GM18873 (cell line): ENCODE data around the gene PSORS1C1.

Experiments
- ATAC-seq: cut with Tn5 transposase; IDR thresholded peaks from one replicate; pipeline ENCODE4 v1.9.1; 2021; ENCODE audit warnings: mild to moderate bottlenecking, moderate library complexity, moderate number of reproducible peaks; ENCODE audit not compliant: unreplicated experiment, low FRiP score

PSORS1C1 gene

DNA sequence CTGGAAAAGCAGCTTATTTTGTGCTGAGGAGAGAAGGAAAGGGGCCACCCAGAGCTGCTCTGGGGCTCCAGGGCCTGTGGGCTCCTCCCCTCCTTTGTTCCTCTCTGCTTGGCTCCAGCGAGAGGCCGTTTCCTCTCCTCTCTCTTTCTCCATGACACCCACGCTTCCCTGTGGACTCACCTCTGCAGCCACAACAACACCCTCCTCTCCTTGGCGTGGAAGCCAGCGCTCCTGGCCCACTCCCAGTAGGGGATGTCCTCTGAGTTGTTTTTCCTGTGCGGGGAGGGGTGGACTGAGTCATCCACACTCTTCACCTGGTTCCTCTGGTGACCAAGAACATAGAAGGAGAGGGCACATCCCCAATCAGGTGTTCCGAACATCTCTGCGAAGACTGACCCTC is 10.6 kb downstream of the PSORS1C1 start:
- ATAC-seq: no peak

DNA sequence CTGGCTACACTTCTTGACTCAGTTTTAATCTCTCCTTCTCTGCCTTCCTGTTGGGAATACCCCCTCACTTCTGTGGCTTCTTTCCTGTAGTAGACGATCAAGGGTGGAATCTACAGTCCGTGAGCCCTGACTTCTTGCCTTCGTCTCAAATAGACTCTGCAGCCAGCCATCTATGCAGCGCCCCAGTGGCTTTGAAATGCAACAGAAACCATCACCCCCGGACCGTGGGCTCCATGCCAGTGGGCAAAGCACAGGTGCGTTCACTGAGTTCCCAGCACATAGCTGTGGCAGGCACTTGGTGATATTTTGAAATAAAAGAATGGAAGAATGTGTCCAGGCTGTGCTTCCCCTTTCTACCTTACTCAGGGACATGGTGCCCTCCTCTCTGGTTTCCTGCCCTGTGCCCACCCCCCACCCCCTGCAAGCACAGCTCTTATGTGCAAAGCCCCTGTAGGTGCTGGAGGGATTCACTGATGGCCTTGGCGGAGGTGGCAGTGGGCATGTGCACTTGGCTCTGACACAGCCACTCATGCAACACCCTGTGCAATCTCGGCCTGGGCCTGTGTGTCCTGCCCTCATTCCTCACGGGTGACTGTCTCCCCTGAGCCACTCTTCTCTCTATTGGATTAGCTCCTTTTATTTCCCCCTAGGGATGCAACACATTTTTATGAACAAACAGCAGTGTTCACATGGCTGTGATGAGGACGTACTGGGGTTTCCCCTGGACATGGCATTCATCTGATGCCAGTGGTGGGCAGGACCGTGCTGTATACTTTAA is 11.2 kb downstream of the PSORS1C1 start:
- ATAC-seq: no peak

DNA sequence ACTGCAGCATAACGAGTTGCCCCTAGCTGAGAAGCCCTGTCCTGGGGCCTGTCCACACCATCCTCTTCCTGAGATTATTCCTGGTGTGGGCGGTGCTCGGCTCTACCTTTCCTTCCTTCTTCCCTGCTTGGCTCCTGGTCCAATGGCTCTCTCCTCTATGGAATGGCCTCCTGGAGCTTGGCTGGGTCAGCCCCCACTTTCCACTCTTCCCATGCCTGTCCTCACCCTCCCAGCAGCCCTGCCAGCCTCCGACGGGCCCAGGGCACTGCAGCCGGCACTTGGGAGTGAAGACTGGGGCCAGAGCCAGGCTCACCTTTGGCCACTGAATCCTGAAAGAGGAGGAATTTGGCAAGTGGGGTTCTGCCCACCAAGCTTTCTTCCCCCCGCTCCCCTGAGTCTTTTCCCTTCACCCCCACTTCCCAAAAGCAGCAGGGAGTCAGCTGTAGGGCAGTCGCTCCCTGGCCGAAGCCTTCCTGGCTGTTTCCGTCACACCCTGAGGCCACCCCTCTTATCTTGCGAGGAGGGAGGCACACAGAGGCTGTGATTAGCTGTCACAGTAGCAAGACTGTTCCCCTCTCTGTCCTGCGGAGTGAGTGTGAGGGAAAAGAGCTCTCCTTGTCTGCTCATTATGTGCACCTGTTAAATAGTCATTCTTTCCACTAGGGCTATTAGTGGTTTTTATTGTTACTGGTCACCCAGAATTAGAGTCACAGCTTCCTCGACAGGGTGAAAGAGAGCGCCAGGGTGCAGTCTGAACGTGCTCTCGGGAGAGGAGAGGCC is 12.0 kb downstream of the PSORS1C1 start:
- ATAC-seq: no peak

DNA sequence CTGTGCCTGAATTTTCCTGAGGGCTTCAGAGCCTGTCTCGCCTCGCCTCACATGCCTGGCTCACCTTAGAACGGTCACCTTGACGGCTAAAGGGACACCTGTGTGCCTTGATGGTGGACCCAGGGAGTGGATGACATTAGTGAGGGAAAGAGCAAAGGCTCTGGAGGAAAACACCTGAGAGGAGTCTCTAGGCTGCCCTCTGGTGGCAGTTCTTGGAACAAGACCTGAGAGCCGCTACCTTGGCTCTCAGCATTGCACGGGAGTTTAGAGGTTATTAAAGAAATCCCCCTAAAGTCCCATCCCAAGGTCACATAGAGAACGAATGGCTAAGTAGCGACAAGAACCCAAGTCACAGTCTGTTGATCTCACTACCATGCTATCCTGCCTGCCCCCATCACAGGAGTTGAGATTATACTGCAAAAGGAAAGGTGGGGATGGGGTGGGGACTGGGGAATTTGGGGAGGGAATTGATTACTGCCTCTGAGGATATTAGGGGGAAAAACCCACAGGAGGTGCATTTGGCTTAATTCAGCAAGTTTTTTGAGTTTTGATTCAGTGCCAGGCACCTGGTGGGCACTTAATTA is 13.6 kb downstream of the PSORS1C1 start:
- ATAC-seq: no peak

DNA sequence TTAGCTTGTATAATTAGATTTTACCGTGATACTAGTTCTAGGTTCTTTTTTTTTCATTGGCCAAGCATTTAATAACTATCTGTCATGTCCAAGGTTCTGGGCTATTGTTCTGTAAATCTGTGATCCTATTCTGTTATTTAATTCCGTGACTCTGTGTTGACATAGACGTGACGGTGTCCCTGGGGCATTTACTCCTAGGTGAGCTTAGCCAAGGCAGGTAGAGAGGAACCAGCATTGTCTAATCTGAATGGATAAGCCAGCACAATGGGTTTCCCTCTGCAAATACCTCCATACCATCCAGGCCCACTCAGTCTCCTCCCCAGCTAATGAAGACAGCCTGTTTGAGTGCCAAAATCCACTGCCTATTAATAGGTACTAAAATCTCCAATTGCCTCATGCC is 14.5 kb downstream of the PSORS1C1 start:
- no peak for ATAC-seq

DNA sequence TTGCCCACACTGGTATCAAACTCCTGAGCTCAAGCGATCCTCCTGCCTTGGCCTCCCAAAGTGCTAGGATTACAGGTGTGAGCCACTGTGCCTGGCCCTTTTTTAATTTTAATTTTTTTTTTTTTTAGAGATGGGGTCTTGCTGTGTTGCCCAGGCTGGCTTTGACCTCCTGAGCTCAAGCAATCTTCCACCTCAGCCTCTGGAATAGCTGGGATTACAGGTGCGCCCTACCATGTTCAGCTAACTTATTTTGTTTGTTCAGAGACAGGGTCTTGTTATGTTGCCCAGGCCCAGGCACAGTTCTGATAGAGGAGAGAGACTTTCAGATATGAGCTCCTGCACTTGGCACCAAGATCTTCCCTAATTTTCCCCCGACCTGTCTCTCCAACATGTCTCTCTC is 16.2 kb downstream of the PSORS1C1 start:
- ATAC-seq: no peak

DNA sequence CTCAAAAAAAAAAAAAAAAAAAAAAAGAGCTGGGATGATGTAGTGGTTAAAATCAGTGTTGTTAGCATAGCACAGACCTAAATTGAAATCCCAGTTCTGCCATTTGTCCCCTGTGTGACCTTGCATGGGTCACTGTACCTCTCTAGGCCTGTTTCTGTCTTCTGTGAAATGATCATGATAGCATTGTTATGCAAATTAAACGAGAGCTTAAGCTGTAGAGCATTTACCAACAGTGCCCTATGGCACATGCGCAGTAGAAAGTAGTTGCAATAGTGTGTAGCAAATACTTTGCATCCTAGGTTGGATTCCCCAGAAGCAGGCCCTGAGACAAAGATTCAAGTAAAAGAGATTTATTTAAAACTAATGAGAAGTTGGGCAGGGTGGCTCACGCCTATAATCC is 17.0 kb downstream of the PSORS1C1 start:
- ATAC-seq: no peak

DNA sequence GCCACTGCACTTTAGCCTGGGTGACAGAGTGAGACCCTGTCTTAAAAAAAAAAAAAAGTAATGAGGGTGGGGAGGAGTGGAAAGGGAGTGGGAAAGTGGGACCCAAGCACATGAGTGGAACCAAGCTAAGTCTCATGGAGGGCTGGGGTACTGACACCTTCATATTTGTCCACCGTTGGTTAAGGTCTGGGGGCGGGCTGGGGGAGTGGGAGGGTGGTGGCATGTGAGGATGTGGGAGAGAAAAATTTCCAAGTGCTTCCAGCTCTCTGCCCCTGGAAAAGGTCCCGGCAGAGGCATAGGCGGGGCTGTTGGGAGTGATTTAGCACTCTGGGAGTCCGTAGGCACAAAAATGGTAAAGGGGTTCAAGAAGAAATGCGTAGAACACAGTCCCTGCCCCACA is 18.2 kb downstream of the PSORS1C1 start:
- ATAC-seq: no peak

DNA sequence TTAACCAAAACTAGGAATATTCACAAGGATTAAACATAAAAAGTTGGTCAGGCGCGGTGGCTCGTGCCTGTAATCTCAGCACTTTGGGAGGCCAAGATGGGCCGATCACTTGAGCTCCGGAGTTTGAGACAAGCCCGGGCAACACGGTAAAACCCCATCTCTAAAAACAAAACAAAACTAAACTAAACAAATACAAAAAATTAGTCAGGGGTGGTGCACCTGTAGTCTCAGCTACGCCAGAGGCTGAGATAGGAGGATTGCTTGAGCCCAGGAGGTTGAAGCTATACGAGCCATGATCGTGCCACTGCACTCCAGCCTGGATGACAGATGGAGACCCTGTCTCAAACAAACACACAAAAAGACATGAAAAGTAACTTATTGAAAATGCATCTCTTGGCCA is 21.1 kb downstream of the PSORS1C1 start:
- ATAC-seq: no peak

DNA sequence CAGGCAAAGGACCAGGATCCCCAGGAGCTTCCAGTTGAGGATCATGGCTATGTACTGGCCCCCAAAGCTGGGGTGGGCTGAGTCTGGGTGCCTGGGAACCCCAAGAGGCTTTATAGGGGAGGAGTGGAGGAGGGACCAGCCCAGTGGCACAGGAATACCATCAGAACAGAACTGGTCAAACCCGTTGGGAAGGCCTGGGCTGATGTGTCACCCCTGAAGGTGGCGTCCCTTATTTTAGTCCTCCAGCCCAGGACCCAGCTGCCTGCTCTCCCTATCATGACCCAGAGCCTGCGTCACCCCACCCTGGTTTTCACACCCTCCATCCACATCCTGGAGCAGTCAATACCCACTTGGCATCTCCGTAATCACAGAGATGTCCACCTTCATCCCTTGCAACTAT is 24.4 kb downstream of the PSORS1C1 start, which contains the start of gene PSORS1C2:
Gene PSORS1C2 (minus strand): TSS at position 85 of the 400 bp plus-strand sequence. CDS start 40 bp downstream, at position 45.
- no peak for ATAC-seq

DNA sequence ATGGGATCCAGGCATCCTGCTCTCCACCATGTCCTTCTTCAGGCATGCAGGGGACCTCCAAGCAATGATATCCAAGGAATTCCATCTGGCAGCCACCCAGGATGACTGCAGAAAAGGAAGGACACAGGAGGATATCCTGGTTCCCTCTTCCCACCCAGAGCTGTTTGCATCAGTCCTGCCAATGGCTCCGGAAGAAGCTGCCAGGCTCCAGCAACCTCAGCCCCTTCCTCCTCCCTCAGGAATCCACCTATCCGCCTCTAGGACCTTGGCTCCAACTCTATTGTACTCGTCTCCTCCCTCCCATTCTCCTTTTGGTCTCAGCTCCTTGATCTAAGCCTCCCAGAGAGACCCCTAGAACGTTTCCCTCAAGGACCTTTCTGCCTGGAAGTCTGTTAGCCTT is 25.0 kb downstream of the PSORS1C1 start:
- ATAC-seq: no peak

DNA sequence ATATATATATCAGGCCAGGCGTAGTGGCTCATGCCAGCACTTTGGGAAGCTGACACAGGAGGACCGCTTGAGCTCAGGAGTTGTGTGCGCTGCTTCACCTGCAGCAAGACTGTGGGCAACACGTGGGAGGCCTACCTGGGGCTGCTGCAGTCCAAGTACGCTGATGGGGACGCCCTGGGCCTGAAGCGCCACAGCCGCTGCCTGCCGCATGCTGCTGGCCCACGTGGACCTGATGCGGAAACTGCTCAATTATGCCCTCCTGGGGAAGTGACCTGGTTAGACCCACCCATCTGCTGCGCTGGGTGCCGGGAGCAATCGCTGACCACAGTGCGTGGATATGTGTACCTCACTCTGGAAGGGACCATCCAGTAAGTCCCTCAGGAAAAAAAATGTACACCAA is 26.0 kb downstream of the PSORS1C1 start:
- no peak for ATAC-seq

DNA sequence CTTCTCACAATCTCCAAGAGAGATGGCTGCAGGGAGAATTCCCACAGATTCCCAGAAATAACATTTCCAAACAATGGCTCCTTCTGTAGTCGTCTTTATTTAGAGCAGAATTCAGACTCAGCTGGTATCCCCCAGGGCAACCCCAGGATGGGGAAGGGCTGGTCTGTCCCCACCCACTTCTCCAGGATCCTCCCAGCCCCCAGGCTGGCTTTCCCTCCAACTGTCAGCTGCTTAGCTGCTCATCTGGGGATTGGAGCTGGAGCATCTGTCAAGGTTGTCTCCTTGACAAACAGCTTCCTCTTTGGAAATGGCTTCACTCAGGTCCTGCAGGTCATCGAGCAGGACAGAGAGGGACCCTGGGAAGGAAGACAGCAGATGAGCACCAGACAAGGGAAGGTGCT is 27.8 kb downstream of the PSORS1C1 start:
- ATAC-seq: no peak

DNA sequence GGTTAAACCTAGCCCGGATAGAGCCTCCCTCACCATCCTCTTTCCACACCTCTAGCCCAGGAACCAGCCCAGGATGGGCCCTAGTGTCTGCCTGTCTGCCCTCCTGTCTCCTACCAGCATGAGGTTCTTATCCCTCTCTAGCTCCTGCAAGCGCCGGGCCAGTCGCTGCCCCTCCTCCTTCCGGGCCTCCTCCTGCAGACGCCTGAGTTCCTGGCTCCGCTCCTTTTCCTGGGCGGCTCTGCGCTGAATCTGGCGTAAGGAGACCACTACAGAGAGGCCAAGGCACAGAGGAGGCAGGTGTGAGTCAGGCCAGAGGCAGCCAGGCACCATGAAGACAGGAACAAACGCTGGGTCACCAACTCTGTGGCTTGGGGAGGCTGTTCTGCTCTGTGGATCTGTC is 28.5 kb downstream of the PSORS1C1 start:
- ATAC-seq: no peak

DNA sequence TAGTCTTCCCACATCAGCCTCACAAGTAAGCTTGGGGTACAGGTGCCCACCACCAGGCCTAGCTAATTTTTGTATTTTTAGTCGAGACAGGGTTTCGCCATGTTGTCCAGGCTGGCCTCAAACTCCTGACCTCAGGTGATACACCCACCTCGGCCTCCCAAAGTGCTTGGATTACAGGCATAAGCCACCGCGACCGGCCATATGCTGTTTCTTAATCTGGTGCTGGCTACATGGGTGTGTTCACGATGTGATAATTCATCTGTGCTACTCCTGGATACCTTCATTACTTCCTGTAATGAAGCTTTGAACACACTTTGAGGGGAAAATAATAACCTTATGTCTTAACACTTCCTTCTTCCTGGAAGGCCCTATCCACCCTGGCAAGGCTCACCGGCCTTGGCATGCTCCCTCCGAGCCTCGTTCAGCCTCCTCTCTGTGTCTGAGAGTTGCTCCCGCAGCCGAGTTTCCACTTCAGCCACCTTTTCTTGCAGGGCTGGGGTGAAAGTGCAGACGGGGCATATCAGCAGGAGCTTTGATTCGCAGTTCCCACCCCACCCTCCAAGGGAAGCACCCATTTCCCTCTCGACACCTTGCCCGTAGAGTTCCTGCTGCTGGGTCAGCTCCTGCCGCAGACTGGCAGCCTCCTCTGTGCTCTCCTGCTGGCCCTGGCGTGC is 29.8 kb downstream of the PSORS1C1 start:
- ATAC-seq: no peak

DNA sequence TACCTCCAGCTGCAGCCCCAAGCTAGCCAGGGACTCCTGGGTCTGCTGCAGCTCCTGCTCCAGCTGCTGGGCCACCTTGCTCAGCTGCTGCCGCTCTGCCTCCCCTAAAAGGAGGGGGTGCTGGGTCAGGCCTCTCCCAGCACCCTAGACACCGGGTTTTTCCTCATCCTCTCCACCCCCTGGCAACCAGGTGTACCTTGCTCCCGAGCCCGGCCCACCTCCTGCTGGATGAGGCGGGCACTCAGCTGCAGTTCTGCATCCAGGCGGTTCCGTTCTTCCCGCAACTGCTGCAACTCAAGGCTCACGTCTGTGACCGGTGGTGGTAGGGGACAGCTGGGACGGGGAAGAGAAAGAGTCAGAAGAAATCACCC is 30.4 kb downstream of the PSORS1C1 start:
- no peak for ATAC-seq

DNA sequence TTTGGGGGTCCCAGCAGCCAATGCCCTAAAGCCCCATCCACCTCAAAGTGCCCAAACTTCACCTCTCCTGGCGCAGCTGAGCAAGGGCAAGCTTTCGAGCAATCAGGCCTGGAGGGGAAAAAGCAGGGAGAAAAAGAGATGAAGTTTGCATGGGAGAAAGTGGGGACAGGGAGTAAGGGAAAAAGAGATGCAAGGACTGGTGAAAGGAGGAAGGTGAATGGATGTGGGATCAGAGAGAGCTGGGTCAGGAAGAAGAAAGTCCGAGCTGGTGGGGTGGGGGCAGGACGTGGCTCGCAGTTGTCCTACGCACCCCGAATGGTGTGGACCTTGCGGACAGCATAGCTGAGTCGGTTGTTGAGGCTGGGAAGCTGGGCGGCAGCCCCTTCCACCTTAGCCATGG is 30.8 kb downstream of the PSORS1C1 start:
- ATAC-seq: no peak

DNA sequence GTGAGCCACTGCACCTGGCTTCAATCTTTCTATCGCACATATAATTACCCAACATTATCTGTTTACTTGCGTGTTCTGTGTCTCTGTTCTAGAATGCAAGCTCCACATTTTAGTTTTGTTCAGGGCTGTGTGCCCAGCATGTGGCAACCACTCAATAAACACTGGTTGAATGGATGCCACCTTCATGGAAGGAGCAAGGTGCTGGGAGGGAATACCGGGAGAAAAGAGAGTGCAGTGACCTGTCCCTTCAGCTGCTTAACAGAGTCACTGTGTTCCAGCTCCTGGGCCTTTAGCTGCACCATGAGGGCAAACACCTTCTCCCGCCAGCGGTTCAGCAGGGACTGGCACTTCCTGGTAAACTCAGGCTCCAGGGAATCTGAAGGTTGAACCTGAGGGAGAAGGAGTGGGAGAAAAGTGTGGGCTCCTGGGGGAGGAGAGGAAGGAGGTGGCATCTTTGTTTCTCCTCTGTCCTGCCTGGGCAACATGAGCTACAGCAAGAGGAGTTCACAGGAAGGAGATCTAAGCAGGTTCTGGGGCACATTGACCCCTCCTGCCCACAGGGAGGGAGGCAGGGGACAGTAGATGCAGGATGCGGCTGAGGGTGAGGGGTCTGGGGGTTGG is 35.3 kb downstream of the PSORS1C1 start:
- no peak for ATAC-seq

DNA sequence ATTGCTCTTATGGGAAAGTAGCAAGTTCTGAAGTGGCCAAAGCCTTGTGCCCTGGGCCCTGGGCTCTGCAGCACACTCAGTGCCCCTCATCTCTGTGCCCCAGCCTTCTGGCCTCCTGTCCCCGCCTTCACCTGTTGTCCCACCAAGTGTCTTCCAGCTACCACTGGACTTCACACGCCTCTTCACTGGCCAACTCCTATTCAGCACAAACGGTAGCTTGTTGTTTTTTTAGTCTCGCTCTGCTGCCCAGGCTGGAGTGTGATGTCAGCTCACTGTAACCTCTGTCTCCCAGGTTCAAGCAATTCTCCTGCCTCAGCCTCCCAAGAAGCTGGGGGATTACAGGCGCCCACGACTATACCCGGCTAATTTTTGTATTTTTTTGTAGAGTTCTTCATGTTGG is 38.2 kb downstream of the PSORS1C1 start:
- ATAC-seq: no peak

DNA sequence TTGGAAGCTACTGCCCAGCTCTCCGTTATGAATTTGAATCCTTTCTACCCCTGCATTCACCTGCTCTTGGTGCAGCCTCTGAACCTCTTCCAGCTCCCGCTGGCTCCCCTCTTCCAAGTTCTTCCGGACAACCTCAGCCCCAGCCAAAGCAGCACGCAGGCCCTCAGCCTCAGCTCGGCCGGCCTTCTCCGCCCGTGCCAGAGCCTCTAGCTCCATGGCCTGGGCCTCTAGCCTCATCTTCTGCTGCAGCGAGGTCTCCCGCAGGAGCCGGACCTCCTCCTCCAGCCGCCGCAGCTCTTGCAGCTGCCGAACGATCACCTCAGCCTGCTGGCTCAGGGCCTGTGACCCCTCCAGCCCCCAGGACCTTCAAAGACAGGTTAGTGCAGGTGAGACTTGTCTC is 39.8 kb downstream of the PSORS1C1 start:
- no peak for ATAC-seq

DNA sequence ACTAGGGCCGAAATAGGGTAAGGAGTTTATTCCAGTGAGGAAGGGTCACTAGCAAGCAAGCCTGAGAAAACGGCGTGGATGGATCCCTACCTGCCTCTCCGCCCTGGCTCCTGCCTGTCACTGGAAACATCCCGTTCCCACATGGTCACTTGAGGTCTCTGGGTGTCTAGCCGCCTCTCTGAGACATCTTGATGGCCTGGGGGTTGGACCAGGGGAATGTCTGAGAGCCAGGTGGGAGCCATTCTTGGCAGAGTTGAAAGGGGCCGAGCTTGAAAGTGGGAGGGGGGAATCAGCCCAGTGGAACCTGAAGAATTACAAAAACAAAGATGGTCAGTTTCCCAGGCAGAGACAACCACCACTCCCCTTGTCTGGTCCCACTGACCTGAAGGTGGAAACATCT is 42.0 kb downstream of the PSORS1C1 start:
- ATAC-seq: no peak
